ENCODE measurements around the gene MTCL1. TPM values are rescaled to one million over a fixed set of nuclear protein-coding genes. Genes with fewer than 3 reads are reported as not detected.

The MTCL1 gene
- total and polyA plus RNA-seq, 12 donors, result 0.43 to 12.5 (median 2.1) TPM

- WGBS, 4 donors, result 68 to 78% (median 75%) methylated on average over 6 of the region's 6 CpGs
- no peak for TF ChIP-seq POLR2A (IDR thresholded peaks at IDR 0.05)
- TF ChIP-seq, protein P1, sequence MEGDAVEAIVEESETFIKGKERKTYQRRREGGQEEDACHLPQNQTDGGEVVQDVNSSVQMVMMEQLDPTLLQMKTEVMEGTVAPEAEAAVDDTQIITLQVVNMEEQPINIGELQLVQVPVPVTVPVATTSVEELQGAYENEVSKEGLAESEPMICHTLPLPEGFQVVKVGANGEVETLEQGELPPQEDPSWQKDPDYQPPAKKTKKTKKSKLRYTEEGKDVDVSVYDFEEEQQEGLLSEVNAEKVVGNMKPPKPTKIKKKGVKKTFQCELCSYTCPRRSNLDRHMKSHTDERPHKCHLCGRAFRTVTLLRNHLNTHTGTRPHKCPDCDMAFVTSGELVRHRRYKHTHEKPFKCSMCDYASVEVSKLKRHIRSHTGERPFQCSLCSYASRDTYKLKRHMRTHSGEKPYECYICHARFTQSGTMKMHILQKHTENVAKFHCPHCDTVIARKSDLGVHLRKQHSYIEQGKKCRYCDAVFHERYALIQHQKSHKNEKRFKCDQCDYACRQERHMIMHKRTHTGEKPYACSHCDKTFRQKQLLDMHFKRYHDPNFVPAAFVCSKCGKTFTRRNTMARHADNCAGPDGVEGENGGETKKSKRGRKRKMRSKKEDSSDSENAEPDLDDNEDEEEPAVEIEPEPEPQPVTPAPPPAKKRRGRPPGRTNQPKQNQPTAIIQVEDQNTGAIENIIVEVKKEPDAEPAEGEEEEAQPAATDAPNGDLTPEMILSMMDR (IDR thresholded peaks at IDR 0.05), result no peak
- no peaks in the 10 kb centered on the region for H3K4me1 ChIP-seq (replicated peaks in 1 of 2)
- no peak overlapping the region for H3K27ac ChIP-seq
- no peak for DNase-seq
- no peak overlapping the region for H3K4me3 ChIP-seq
- peaks cover 10% of the 10 kb centered on the region for H3K27me3 ChIP-seq
- H3K9me3 ChIP-seq (replicated peaks in 1 of 3), result no peaks in the 10 kb centered on the region
- no peaks in the 10 kb centered on the region for H3K36me3 ChIP-seq (replicated peaks in 1 of 2)
- intact Hi-C loops (cut with DNase I), result no loop called here
Measured at GRCh38 chr18:8823530-8823929, 118.2 kb downstream of the MTCL1 start.

GRCh38 chr18:8824846-8825245 is 119.5 kb downstream of the MTCL1 start:
- intact Hi-C loops (cut with DNase I), result no loop called here
- Histone ChIP-seq H3K9me3 (replicated peaks in 1 of 3) (no peaks in the 10 kb centered on the region), H3K27ac (no peak overlapping the region), H3K4me1 (replicated peaks in 1 of 2) (no peaks in the 10 kb centered on the region), H3K27me3 (peaks cover 10% of the 10 kb centered on the region), H3K4me3 (no peak overlapping the region), H3K36me3 (replicated peaks in 1 of 2) (no peaks in the 10 kb centered on the region)
- 87 to 95% (median 90%) methylated on average over 4 to 20 of the region's 20 CpGs for WGBS, 4 donors
- TF ChIP-seq POLR2A (IDR thresholded peaks at IDR 0.05), result no peak
- TF ChIP-seq, protein P1 (IDR thresholded peaks at IDR 0.05), result no peak
- DNase-seq, result no peak

GRCh38 chr18:8825273-8825672 is 119.9 kb downstream of the MTCL1 start:
- TF ChIP-seq POLR2A (IDR thresholded peaks at IDR 0.05), result no peak
- TF ChIP-seq, protein P1 (IDR thresholded peaks at IDR 0.05), result no peak
- Histone ChIP-seq H3K9me3 (replicated peaks in 1 of 3) (no peaks in the 10 kb centered on the region), H3K36me3 (replicated peaks in 1 of 2) (no peaks in the 10 kb centered on the region), H3K4me3 (no peak overlapping the region), H3K4me1 (replicated peaks in 1 of 2) (no peaks in the 10 kb centered on the region), H3K27ac (no peak overlapping the region), H3K27me3 (peaks cover 10% of the 10 kb centered on the region)
- no peak for DNase-seq
- WGBS, 4 donors, result 73 to 86% (median 83%) methylated on average over 11 to 13 of the region's 13 CpGs
- intact Hi-C loops (cut with DNase I), result no loop called here

GRCh38 chr18:8825729-8826375 is 120.5 kb downstream of the MTCL1 start:
- intact Hi-C loops (cut with DNase I), result no loop called here

More at GRCh38 chr18:8825729-8826375, 120.5 kb downstream of the MTCL1 start:
- no peaks in the 10 kb centered on the region for H3K4me1 ChIP-seq (replicated peaks in 1 of 2)
- peaks cover 10% of the 10 kb centered on the region for H3K27me3 ChIP-seq
- no peaks in the 10 kb centered on the region for H3K9me3 ChIP-seq (replicated peaks in 1 of 3)
- 72 to 82% (median 76%) methylated on average over 11 to 20 of the region's 20 CpGs for WGBS, 4 donors
- H3K27ac ChIP-seq, result no peak overlapping the region
- no peak overlapping the region for H3K4me3 ChIP-seq
- DNase-seq, result no peak
- H3K36me3 ChIP-seq (replicated peaks in 1 of 2), result no peaks in the 10 kb centered on the region
- TF ChIP-seq, protein P1 (IDR thresholded peaks at IDR 0.05), result no peak
- no peak for TF ChIP-seq POLR2A (IDR thresholded peaks at IDR 0.05)

Measured in adrenal gland (tissue), 12 donors.